ENCODE measurements around the gene PCNA. TPM values are rescaled to one million over a fixed set of nuclear protein-coding genes. Genes with fewer than 3 reads are reported as not detected.
A peak's percentile ranks its signal among the peaks of the same experiment; 100 is the strongest.

PCNA gene
- total and polyA plus RNA-seq, 9 of the 15 experiments (the other 6 are each of a cell fraction or from before 2014, with no cell fraction given), result 213 to 390 (median 291) TPM

DNA sequence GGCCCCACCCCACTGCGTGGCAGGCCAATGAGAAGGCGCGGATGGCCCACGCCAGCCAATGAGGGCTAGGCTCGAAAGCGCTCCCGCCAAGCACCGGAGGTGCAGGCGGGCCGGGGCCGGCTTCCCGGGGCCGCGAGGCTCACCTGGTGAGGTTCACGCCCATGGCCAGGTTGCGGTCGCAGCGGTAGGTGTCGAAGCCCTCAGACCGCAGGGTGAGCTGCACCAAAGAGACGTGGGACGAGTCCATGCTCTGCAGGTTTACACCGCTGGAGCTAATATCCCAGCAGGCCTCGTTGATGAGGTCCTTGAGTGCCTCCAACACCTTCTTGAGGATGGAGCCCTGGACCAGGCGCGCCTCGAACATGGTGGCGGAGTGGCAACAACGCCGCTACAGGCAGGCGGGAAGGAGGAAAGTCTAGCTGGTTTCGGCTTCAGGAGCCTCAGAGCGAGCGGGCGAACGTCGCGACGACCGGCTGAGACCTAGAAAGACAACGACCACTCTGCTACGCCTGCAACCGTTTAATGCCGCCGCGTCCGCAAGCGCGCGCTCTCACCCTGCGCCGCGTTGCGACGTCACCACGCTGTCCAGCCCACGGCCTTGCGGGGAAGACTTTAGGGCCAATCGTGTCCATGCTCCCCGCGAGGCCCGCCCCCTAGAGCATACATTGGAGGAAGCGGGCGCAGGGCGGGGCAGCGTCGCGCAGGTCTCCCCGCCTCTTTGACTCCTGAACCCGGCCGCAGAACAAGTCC, at the start of gene PCNA (continued):
- TF ChIP-seq ZNF232 (CRISPR knock-in tag; IDR thresholded peaks at IDR 0.05), result peak; percentile 99
- 0 out of 2 replicates have a peak, but pooled peaks have one; percentile 43 for TF ChIP-seq HDAC2 (IDR thresholded peaks at IDR 0.05)
- TF ChIP-seq, protein P1, sequence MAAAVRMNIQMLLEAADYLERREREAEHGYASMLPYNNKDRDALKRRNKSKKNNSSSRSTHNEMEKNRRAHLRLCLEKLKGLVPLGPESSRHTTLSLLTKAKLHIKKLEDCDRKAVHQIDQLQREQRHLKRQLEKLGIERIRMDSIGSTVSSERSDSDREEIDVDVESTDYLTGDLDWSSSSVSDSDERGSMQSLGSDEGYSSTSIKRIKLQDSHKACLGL (CRISPR knock-in tag; IDR thresholded peaks at IDR 0.05; ENCODE audit: borderline replicate concordance, poor library complexity, severe bottlenecking), result no peak
- no peak for TF ChIP-seq ZSCAN32 (CRISPR knock-in tag; IDR thresholded peaks at IDR 0.05)
- TF ChIP-seq, protein P2, sequence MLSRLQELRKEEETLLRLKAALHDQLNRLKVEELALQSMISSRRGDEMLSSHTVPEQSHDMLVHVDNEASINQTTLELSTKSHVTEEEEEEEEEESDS (CRISPR knock-in tag; IDR thresholded peaks at IDR 0.05), result no peak
- TF ChIP-seq MIER1 (IDR thresholded peaks at IDR 0.05; ENCODE audit: low read depth), result no peak
- TF ChIP-seq PTBP1 (IDR thresholded peaks at IDR 0.05; ENCODE audit: low read depth, low read length), result 0 out of 2 replicates have a peak, but pooled peaks have one; percentile 24
- TF ChIP-seq KDM4B (IDR thresholded peaks at IDR 0.05; ENCODE audit: borderline replicate concordance in 2 of 2, low read depth in 1 of 2), result no peak
- 0 out of 2 replicates have a peak, but pooled peaks have one; percentile 98 for TF ChIP-seq ZNF282 (CRISPR knock-in tag; IDR thresholded peaks at IDR 0.05)
- no peak for TF ChIP-seq HDAC6 (IDR thresholded peaks at IDR 0.05; ENCODE audit: low read depth, low read length)
- peak; percentile 73; the same call in 1 of the 2 replicates for TF ChIP-seq ZNF12 (CRISPR knock-in tag; IDR thresholded peaks at IDR 0.05)
- TF ChIP-seq ZBTB9 (CRISPR knock-in tag; IDR thresholded peaks at IDR 0.05), result no peak
- TF ChIP-seq ZNF655 (CRISPR knock-in tag; IDR thresholded peaks at IDR 0.05), result no peak
- TF ChIP-seq, protein P3, sequence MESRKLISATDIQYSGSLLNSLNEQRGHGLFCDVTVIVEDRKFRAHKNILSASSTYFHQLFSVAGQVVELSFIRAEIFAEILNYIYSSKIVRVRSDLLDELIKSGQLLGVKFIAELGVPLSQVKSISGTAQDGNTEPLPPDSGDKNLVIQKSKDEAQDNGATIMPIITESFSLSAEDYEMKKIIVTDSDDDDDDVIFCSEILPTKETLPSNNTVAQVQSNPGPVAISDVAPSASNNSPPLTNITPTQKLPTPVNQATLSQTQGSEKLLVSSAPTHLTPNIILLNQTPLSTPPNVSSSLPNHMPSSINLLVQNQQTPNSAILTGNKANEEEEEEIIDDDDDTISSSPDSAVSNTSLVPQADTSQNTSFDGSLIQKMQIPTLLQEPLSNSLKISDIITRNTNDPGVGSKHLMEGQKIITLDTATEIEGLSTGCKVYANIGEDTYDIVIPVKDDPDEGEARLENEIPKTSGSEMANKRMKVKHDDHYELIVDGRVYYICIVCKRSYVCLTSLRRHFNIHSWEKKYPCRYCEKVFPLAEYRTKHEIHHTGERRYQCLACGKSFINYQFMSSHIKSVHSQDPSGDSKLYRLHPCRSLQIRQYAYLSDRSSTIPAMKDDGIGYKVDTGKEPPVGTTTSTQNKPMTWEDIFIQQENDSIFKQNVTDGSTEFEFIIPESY (CRISPR knock-in tag; IDR thresholded peaks at IDR 0.05), result peak; percentile 95
- TF ChIP-seq ZBTB5 (IDR thresholded peaks at IDR 0.05), result no peak
- TF ChIP-seq ZNF324 (CRISPR knock-in tag; IDR thresholded peaks at IDR 0.05), result 0 out of 2 replicates have a peak, but pooled peaks have one; percentile 29
- no peak for TF ChIP-seq BRCA1 (IDR thresholded peaks at IDR 0.05)
- peak; percentile 97; the same call in 1 of the 2 replicates for TF ChIP-seq BRCA1 (CRISPR knock-in tag; IDR thresholded peaks at IDR 0.05)
- peak; percentile 74 for TF ChIP-seq ASH1L (IDR thresholded peaks at IDR 0.05; ENCODE audit: borderline replicate concordance, low read depth, partially characterized antibody)
- peak; percentile 79; the same call in 1 of the 2 replicates for TF ChIP-seq MBD2 (IDR thresholded peaks at IDR 0.05; ENCODE audit: borderline replicate concordance, low read depth)

Measured in K562 (cell line).